Measurements from ENCODE around the gene IL1B.

Gene IL1B

DNA sequence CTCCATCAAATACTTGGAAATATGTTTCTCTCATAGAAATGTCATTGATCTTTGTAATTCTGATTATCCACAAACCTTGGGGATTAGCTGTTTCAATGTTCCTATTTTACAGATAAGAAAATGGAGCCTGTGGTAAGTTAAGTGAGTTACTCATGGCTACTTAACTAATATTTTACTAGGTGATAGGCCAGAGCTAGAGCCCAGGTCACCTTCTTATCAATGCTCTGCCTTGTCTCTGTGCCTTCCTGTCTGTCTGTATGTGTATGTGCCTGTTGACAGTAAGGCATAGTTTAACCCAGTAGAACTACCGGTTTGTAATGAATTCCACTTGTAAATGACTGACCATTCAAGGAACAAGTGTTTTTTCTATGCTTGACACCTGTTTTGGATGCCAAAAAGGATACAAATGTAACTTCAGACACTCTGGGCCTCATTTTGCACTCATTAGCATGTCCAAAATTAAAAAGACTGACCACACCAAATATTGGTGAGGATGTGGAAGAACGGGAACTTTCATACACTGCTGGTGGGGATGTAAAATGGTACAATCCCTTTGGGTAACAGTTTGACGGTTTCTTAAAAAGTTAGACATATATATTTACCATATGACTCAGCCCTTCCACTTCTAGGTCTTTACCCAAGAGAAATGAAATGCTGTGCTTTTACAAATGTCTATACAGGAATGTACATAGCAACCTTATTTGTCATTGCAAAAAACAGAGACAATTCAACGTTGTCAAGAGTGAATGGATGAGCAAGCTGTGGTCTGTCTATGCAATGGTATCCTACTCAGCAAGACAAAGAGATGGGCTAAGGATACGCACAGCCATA is 32.7 kb downstream of the IL1B start:
- DNase-seq (ENCODE audit: low read depth) = no peak

DNA sequence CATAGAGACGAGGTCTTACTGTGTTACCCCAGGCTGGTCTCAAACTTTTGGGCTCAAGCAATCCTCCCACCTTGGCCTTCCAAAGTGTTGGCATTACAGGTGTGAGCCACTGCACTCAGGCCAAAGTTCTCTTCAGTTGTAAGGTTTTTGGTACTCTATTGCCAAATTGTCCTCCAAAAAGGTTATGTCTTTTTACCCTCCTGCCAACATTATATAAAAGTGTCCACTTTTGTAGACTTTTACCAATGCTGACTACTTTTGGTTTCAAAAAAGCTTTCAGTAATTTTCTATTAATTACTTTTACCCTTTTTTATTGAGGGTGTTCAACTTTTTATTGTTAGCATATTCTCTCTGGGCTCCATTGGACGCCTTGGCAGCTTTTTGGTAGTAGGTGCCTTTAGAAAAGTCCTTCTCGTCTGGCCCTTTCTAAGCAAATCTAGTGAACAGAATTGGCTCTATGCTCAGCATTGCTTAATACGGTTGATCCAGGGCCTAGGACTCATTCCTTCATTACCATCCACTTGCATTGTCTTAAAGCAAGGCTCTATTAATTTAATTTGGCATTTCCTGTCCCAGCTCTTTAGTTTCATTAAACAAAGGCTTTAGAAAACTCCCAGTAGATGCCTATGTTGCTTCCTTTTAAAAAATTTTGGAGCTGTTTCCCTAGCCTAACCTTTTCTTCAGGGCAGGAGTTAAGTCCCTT is 35.5 kb downstream of the IL1B start:
- DNase-seq (ENCODE audit: low read depth) = no peak

DNA sequence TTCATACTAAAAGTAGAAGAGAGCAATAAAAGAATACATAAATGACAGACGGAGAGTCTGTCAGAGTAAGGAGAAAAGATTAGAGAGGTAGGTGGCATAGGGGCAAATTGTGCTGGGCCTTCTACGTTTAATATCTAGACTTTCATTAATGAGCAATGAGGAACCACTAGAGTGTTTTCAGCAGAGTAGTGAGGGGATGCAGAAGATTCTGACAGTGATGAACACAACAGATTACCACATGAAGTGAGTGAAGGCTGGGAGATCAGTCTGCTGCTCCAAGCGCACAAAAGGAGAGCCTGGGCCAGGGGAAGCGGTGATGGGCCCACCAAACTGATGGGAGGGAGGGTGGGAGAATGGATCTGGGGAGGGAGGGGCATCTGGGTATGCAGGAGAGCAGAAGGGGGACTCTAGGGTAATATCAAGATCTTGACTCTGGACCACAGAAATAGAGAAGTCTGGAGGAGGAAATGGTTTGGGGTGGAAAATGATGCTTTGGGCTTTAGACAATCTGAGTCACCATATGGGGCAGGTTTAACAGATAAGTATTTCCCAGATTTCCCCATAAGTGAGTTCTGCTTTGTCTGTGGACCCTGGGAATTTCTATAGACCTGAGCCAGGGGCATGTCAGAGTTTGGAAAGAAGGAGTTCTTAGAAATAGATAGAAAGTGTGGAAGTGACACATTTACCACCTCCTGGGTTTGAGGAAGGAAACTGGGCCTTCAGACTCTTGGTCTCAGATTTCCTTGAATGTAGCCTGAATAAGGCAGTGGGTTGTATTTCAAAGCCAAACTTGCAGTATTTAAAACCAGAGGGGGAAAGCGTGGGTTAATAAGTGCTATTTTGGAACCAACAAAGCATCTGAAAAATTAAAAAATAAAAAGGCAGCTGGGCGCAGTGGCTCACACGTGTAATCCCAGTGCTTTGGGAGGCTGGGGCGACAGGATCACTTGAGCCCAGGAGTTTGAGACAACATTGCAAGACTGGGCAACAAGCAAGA is 37.3 kb downstream of the IL1B start:
- DNase-seq (ENCODE audit: low read depth) = no peak

DNA sequence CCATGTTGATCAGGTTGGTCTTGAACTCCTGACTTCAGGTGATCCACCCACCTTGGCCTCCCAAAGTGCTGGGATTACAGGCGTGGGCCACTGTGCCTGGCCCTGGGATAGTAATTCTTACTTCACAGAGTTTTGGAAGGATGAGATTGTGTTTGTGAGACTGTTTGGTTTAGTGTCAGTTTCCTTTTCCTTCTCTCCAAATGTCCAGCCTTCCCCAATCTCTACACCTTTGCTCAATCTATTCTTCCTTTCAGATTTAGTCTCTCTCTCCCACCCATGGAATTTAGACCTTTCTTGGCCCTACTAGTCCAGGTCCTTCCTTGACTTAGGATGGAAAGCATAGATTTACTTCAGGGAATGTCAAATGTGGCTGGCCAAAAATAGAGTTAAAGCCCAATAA is 40.1 kb downstream of the IL1B start:
- DNase-seq (ENCODE audit: low read depth) = no peak

DNA sequence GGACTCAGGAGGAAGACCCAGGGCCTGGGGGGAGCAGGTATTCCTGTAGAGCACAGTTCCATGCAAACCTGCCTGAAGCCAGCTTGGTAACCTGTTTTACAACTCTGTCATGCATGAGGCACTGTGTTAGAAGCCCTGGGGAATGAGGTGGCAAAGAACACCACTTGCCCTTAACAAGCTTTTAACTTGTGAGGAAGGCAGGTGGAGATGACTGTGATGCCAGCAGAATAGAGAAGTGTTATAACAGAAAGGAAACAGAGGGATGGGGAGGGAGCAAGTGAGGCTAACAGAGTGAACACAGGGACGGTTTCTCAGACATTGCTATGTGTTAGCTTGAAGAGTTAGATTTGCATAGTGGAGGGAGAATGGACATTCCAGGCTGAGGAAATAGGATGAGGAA is 40.8 kb downstream of the IL1B start:
- DNase-seq (ENCODE audit: low read depth) = no peak

DNA sequence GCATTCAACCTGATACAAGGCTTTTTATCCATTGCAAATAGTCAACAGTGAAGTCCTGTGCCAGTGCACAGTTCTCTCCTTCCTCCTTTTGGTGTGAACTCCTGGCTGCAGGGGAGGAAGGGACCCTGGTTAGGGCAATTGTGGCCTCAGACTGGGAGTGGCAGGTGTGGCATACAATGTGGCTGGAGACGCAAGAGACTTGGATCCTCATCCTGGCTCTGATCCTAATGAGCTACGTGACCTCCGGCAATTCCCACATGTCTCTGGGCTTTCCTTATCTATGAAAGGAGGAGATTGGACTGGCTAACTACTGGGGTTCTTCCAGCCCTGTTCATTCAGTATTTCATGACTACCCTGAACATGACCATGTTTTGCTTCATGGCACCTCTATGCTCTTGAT is 41.7 kb downstream of the IL1B start:
- DNase-seq (ENCODE audit: low read depth) = no peak

DNA sequence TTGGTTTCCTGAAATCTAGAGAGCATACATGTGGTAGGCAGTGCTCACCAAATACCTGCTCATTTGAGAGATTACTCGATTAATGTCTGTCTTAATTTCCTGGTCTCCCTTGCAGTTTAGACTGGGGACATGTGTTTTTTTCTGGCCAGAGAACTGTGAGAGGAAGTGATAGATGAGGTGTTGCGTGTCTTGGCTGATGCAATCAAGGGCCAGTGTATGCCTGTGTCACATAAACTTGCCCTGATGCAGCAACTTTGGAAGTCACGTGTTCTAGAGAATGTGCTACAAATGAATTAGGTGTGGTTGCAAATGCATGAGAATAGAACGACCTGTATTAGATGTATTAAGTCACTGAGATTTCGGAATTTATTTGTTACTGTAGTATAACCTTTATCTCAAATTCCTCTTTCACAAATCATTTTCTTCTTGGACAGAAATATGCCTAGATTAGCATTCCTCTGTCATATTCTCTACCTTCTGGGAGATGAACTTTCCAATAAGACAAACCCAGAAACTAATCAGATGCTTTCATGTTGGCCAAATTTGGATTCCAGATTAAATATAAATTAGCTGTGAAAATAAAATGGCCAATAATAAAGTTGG is 42.3 kb downstream of the IL1B start:
- peak; percentile 48 for DNase-seq (ENCODE audit: low read depth)

DNA sequence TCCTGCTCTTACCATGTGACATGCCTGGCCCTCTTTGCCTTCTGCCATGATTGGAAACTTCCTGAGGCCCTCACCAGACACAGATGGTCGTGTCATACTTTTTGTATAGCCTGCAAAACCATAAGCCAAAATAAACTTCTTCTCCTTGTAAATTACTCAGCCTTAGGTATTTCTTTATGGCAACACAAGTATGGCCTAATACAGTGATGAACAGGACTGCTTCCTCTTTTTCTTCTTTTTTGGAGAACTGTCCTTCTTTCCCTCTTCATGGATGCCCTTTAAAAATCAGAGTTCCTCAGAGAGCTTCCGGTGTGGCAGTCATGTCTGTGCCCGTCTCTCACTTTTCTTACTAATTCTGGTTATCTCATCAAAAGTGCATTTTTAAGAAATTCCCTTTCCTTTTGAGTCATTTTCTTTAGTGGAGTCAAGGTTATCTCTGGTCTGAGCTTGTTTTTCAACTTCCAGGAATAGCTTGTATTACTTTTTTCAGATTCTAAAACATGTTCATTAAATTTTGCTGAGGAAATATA is 43.1 kb downstream of the IL1B start:
- DNase-seq (ENCODE audit: low read depth) = no peak

DNA sequence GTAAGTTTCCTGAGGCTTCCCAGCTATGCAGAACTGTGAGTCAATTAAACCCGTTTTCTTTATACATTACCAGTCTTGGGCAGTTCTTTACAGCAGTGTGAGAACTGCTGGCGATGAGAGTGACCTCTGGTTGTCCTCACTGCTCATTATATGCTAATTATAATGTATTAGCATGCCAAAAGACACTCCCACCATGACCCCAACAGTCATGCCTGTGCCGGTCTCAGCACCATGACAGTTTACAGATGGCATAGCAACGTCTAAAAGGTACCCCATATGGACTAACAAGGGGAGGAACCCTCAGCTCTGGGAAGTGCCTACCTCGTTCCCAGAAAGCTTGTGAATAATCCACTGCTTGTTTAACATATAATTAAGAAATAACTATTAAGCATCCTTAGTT is 44.2 kb downstream of the IL1B start:
- no peak for DNase-seq (ENCODE audit: low read depth)

DNA sequence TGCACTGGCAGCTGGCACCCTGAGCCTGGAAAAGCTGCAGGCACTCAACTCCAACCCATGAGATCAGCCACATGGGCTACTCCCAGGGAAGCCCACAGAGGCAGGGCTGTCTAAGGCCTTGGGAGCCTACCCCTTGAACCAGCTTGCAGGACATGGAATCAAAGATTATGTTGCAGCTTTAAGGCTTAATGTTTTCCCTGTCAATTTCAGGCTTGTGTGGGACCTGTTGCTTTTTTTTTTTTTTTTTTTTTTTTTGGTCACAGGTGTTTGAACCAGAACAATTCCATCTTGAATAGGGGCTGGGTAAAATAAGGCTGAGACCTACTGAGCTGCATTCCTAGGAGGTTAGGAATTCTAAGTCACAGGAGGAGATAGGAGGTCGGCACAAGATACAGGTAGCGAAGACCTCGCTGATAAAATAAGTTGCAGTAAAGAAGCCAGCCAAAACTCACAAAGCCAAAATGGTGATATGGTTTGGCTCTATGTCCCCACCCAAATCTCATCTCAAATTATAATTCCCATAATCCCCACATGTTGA is 44.8 kb downstream of the IL1B start:
- no peak for DNase-seq (ENCODE audit: low read depth)

DNA sequence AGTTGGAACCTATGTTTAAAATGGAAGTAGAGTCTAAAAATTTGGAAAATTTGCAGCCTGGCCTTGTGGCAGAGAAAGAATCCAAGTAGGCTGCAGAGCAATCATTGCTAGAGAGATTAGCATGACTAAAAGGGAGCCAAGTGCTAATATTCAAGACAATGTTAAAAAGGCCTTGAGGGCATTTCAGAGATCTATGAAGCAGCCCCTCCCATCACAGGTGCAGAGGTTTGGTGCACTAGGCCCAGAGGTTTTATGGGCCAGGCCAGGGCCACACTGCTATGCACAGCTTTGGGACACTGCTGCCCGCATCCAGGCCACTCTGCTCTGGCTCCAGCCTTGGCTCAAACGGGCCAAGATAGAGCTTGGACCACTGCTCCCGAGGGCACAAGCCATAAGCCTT is 45.6 kb downstream of the IL1B start:
- DNase-seq (ENCODE audit: low read depth) = no peak

DNA sequence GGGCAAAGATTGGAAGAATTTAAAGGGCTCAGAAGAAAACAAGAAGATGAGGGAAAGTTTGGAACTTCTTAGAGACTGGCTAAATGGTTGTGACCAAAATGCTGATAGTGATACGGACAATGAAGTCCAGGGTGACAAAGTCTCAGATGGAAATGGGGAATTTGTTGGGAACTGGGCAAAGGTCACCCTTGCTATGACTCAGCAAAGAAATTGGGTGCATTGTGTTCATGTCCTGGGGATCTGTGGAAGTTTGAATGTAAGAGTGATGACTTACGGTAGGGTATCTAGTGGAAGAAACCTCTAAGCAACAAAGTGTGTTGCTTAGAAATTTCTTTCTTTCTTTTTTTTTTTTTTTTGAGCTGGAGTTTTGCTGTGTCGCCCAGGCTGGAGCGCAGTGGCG is 46.3 kb downstream of the IL1B start:
- DNase-seq (ENCODE audit: low read depth) = no peak

DNA sequence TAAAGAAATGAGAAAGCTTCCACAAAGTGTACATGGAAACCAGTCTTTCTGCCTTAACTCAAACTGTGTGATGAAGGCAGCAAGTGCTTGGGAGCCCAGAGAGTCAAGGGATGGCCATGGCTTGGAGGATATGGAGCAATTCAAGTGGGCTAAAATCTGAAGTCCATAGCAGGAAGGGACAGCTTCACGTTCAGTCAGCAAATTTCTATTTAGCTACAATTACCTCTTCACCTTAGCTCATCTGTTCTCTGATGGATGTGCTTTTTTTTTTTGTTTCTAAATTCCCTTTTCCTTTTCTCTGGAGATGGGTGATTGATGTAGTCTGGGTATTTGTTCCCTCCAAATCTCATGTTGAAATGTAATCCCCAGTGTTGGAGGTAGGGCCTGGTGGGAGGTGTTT is 47.4 kb downstream of the IL1B start:
- DNase-seq (ENCODE audit: low read depth) = no peak

DNA sequence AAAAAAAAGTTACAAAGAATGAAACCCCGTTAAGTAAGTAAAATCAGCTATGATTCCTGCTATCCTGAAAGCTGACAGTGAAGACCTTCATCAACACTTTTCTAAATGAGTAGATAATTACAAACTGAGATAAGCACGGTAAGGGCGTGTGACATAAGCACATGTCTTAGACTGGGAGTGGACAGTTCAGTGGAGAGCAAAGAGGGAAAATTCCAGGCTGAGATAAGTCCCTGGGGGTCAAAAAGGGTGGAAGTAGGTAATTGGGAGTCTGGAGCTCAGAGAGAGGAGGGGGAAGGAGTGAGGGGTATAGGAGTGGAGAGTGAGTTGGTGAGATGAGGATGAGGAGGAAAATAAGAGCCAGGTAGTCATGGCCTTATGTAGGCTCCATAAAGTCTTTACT is 47.9 kb downstream of the IL1B start:
- DNase-seq (ENCODE audit: low read depth) = no peak

DNA sequence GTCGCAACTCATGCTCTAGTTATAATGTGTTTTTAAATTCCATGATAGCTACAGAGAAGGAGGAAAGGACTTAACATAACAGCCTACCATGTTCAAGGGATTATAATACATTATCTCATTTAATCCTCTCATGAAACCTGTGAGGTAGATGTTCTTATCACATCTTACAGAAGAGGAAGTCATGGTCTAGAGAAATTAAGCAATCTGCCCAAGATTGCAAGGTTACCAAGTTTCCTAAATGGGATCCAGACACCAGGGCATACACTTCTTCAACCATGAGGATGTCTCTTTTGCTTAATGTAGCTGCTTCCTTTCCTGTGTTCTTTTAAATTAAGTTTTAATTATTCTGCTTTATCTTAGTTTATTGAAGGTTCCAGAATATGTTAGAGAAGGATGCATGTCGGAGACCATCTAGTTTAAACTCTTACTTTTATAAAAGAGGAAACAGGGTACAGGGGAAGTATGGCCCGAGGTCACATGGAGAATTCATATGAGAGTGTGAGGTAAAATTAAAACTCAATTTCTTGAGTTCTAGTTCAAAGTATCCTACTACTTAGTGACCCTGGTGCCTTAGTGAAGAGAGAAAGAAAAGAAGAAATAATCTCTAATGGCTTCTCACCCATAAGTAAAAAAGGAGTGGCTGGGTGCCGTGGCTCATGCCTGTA is 48.7 kb downstream of the IL1B start:
- no peak for DNase-seq (ENCODE audit: low read depth)

DNA sequence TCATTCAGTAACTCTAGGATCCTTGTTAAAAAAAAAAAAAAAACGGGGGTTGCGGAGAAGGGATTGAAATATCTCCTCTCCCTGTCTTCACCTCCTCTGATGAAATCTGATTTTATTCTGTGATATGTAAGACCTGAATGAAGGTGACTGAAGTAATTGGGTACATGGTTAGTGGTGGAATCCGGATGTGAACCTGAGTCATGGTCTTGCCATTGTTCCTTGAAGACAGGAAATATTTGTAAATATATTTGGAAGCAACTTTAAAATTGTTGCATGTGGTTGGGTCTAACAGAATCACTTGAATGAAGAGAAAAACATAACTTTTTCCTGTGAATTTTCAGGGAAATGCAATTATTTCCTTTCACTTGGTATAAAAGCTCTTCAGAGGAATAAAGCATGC is 49.3 kb downstream of the IL1B start:
- no peak for DNase-seq (ENCODE audit: low read depth)

DNA sequence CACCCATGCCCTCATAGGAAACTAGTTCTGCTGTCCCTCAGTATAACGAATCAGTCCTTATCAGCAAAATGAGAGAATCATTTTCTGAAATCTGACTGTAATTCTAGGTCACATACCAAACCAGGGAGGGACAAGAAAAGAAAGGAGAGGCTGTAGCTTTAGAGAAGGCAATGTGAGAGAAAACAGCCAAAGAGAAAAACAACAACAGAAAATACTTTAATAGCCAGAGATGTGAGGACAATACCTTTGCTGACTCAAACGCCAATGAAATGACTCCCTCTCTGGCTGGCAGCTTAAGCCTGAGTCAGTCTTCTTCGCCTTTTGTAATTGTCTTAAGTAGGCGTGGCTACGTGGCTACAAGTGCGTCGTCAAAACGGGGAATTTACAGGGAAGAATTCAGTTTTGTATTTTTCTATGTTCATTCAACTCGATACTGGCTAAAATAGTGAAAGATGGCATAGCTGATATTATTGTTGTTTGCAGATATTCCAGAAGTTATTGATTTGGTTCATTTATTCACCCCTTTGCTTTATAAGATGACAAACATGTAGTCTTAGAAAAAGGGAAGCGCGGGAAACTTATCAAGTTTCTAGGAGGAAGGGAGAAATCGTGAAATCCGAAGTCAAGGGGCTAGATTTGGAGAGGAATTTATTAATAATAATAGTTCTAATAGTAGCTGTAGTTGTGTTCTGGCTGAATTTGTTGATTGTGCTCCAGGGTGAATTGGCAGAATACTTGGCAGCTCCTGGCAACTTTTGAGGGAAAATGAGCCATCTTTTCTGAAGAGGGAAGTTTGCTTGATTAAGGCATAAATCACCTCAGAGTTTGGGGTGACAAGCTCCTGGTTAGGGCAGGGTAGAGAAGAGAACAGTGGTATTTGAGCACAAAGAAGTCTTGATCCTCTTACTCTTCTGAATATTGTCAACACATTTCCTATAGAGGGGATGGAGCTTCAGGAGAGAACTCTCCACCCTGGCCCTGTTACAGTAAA is 52.1 kb downstream of the IL1B start, which contains the start of gene IL1A:
TSS of gene IL1A (minus strand) at position 295 of the 991 bp plus-strand sequence. CDS start 723 bp downstream, outside the sequence.
- no peak for DNase-seq (ENCODE audit: low read depth)

DNA sequence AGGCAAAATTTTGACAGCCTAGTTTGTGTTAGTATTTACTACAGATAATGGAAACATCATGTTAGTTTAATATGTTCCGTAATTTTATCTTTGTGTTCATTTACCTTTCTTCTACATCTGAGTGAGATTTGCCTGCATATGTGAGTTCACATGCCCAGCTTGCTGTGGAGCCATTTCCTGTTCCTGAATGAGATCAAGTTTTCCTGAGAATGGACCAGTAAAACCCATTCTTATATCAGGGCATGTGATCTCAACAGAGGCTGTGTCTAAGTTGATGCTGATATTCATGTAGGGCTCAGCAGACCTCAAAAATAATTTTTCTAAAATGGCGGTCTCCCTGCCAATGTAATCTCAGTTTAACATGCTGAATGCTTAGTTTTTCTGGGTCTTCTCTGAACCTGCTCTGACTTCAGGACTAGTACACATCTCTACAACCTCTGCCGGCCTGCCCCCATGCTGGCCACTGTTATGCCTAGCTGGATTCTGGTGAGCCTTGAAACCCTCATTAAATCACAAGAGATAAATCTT is 53.3 kb downstream of the IL1B start:
- DNase-seq (ENCODE audit: low read depth) = no peak

DNA sequence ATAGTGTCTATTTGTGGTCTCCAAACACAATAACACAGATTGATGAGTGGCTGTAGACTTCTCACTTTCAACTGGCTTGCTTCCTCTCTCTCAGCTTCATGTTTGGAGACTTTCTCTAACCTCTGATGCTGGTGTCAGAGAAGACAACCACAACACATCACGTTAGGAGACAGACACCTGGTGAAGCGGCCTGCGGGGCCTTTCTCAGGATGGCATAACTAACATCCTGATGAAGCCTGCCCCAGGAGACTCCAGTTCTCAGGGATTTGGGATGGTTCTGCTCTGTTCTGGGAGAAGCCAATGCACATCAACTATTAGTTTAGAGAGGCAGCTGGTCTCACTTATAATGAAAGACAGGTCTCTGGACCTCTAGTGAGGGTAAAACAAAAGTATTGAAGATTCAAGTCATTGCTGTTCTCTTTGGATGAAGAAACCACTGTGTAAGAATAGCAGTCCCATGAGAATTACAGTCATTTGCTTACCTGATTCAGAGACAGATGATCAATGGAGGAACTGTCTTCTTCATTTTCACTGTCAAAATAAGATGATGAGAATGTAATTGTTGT is 54.3 kb downstream of the IL1B start:
- DNase-seq (ENCODE audit: low read depth) = no peak
